ENCODE results near the gene RGS17.
"Not testable (repeated sequence)": the region's sequence is repeated elsewhere in the genome, so short reads cannot be mapped to it uniquely, and the experiment has no call there.

RGS17 gene

DNA sequence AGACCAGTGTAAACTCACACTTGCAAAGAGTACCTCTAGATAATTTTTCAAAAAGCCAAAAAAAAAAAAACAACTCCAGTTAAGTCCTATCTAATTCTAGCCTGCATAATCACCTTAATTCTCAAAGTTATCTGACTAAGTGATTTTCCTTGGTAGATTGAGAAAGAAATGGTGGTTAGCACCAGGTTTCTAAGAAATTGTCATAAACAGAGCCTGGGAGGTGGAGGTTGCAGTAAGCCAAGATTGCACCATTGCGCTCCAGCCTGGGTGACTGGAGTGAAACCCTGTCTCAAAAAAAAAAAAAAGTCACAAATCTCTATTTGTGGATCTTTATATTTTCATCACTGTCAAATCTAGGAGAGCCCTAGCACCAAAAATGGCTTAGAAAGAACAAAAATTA lies 157.2 kb downstream of the RGS17 start:
- Histone ChIP-seq H3K14ac (ENCODE audit: low read length in 2 of 2) (no peak overlapping the region), H4K91ac (ENCODE audit: low read length) (no peak overlapping the region), H3K18ac (ENCODE audit: low read depth in 1 of 2, low read length in 2 of 2) (no peak overlapping the region), H3K23ac (ENCODE audit: low read length in 2 of 2) (no peak overlapping the region), H3K9ac (ENCODE audit: low read length) (no peak overlapping the region), H3K4me1 (ENCODE audit: control insufficient read depth, insufficient read depth, low read depth, low read length) (no peaks in the 10 kb centered on the region), H2BK12ac (ENCODE audit: low read length in 2 of 2) (no peak overlapping the region), H2AK5ac (ENCODE audit: low read length, severe bottlenecking) (no peak overlapping the region), H3K36me3 (ENCODE audit: control insufficient read depth in 1 of 2, insufficient read depth in 2 of 2, low read depth in 1 of 2, low read length in 2 of 2) (peaks cover 2 to 57% of the 10 kb centered on the region in 2 experiments), H3K4me3 (ENCODE audit: insufficient read depth in 1 of 2, low read depth in 1 of 2, low read length in 2 of 2) (no peak overlapping the region), H3K4me2 (ENCODE audit: low read length, poor library complexity, severe bottlenecking) (no peak overlapping the region), H3K9me3 (ENCODE audit: control insufficient read depth, low read length) (peaks cover 6% of the 10 kb centered on the region), H2AFZ (ENCODE audit: low read depth, low read length) (no peak overlapping the region), H4K8ac (ENCODE audit: low read length) (no peak overlapping the region), H3K27me3 (ENCODE audit: control insufficient read depth in 1 of 2, insufficient read depth in 1 of 2, low read length in 2 of 2) (no peaks in the 10 kb centered on the region), H2BK15ac (ENCODE audit: low read depth, poor library complexity, severe bottlenecking) (no peak overlapping the region), H2BK5ac (ENCODE audit: low read depth, low read length, poor library complexity, severe bottlenecking) (no peak overlapping the region), H3K79me1 (replicated peaks; ENCODE audit: low read length, poor library complexity, severe bottlenecking) (no peaks in the 10 kb centered on the region), H2BK120ac (ENCODE audit: low read depth, low read length) (no peak overlapping the region), H3K27ac (ENCODE audit: low read length, poor library complexity, severe bottlenecking) (no peak overlapping the region), H3K4ac (ENCODE audit: low read depth in 1 of 2, low read length in 2 of 2) (no peak overlapping the region)
- WGBS: 100% methylated on average over 1 of the region's 1 CpG
- no peak for DNase-seq

DNA sequence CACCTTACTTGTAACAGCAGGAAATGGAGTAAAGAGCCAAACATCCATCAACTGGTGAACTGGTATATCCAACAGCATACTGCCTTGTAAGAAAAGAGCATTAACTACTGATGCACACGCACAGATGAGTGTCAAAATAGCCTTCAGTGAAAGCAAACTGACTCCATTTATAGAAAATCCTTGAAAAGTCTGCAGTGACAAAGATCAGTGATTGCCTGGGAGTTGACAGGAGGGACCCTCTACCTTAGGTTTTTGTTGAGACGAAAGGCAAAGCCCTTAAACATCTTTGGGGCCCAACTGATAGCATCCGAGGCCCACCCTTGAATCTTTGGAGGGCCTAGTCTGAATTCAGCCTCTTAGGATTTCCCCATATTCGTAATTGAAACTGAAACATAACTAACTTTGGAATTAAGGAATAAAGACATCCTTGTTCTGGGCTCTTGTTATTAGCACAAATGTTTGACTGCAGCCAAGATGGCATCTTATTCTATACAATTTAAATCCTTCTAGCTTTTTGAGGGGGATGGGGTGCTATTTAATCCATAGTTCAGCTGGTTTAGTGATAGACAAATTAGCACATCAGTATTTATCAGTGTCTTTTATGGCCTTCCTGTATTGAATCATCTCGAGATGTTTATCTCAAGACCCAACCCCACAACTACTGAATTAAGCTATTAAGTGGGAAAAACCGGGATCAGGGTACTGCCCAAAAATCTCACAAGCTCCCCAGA lies 161.2 kb downstream of the RGS17 start:
- H2BK120ac ChIP-seq (ENCODE audit: low read depth, low read length): no peak overlapping the region
- WGBS: 97% methylated on average over 5 of the region's 6 CpGs
- H2BK5ac ChIP-seq (ENCODE audit: low read depth, low read length, poor library complexity, severe bottlenecking): no peak overlapping the region

DNA sequence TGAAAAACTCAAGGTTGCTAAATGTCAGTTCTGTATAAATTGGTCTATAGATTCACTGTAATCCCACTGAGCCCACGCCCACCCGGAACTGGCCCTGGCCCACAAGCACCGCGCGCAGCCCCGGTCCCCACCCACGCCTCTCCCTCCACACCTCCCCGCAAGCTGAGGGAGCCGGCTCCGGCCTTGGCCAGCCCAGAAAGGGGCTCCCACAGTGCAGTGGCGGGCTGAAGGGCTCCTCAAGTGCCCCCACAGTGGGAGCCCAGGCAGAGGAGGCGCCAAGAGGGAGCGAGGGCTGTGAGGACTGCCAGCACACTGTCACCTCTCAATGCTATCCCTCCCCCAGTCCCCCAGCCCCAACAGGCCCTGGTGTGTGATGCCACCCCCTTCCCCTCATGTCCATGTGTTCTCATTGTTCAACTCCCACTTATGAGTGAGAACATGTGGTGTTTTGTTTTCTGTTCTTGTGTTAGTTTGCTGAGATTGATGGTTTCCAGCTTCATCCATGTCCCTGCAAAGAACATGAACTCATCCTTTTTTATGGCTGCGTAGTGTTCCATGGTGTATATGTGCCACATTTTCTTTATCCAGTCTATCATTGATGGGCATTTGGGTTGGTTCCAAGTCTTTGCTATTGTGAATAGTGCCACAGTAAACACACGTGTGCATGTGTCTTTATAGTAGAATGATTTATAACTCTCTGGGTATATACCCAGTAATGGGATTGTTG lies 164.8 kb downstream of the RGS17 start:
- not testable (repeated sequence) for H2BK5ac ChIP-seq (ENCODE audit: low read depth, low read length, poor library complexity, severe bottlenecking); H2AK5ac ChIP-seq (ENCODE audit: low read length, severe bottlenecking); H2BK12ac ChIP-seq (ENCODE audit: low read length in 2 of 2); H3K14ac ChIP-seq (ENCODE audit: low read length in 2 of 2); H3K4me3 ChIP-seq (ENCODE audit: insufficient read depth in 1 of 2, low read depth in 1 of 2, low read length in 2 of 2); H3K27ac ChIP-seq (ENCODE audit: low read length, poor library complexity, severe bottlenecking); H3K4me1 ChIP-seq (ENCODE audit: control insufficient read depth, insufficient read depth, low read depth, low read length); H2BK15ac ChIP-seq (ENCODE audit: low read depth, poor library complexity, severe bottlenecking); H3K79me1 ChIP-seq (replicated peaks; ENCODE audit: low read length, poor library complexity, severe bottlenecking); H3K27me3 ChIP-seq (ENCODE audit: control insufficient read depth in 1 of 2, insufficient read depth in 1 of 2, low read length in 2 of 2); H3K9ac ChIP-seq (ENCODE audit: low read length); H4K91ac ChIP-seq (ENCODE audit: low read length); H3K9me3 ChIP-seq (ENCODE audit: control insufficient read depth, low read length); H4K8ac ChIP-seq (ENCODE audit: low read length); H3K23ac ChIP-seq (ENCODE audit: low read length in 2 of 2); H2AFZ ChIP-seq (ENCODE audit: low read depth, low read length); H2BK120ac ChIP-seq (ENCODE audit: low read depth, low read length); H3K4ac ChIP-seq (ENCODE audit: low read depth in 1 of 2, low read length in 2 of 2); DNase-seq; H3K18ac ChIP-seq (ENCODE audit: low read depth in 1 of 2, low read length in 2 of 2); H3K4me2 ChIP-seq (ENCODE audit: low read length, poor library complexity, severe bottlenecking)
- peaks cover 0 to 22% of the 10 kb centered on the region in 2 experiments for H3K36me3 ChIP-seq (ENCODE audit: control insufficient read depth in 1 of 2, insufficient read depth in 2 of 2, low read depth in 1 of 2, low read length in 2 of 2)
- WGBS: 93% methylated on average over 13 of the region's 15 CpGs

More for the DNA sequence above, 161.2 kb downstream of the RGS17 start:
- H3K4me3 ChIP-seq (ENCODE audit: insufficient read depth in 1 of 2, low read depth in 1 of 2, low read length in 2 of 2): no peak overlapping the region
- H3K23ac ChIP-seq (ENCODE audit: low read length in 2 of 2): no peak overlapping the region
- H3K4me1 ChIP-seq (ENCODE audit: control insufficient read depth, insufficient read depth, low read depth, low read length): no peaks in the 10 kb centered on the region
- H4K8ac ChIP-seq (ENCODE audit: low read length): no peak overlapping the region
- H3K79me1 ChIP-seq (replicated peaks; ENCODE audit: low read length, poor library complexity, severe bottlenecking): no peaks in the 10 kb centered on the region
- peaks cover 6% of the 10 kb centered on the region for H3K9me3 ChIP-seq (ENCODE audit: control insufficient read depth, low read length)
- H2AFZ ChIP-seq (ENCODE audit: low read depth, low read length): no peak overlapping the region
- no peak for DNase-seq
- no peak overlapping the region for H2BK12ac ChIP-seq (ENCODE audit: low read length in 2 of 2)
- H3K4ac ChIP-seq (ENCODE audit: low read depth in 1 of 2, low read length in 2 of 2): no peak overlapping the region
- no peak overlapping the region for H3K18ac ChIP-seq (ENCODE audit: low read depth in 1 of 2, low read length in 2 of 2)
- no peaks in the 10 kb centered on the region for H3K27me3 ChIP-seq (ENCODE audit: control insufficient read depth in 1 of 2, insufficient read depth in 1 of 2, low read length in 2 of 2)
- H4K91ac ChIP-seq (ENCODE audit: low read length): no peak overlapping the region
- H2BK15ac ChIP-seq (ENCODE audit: low read depth, poor library complexity, severe bottlenecking): no peak overlapping the region
- H3K14ac ChIP-seq (ENCODE audit: low read length in 2 of 2): no peak overlapping the region
- H3K9ac ChIP-seq (ENCODE audit: low read length): no peak overlapping the region
- H3K27ac ChIP-seq (ENCODE audit: low read length, poor library complexity, severe bottlenecking): no peak overlapping the region
- no peak overlapping the region for H3K4me2 ChIP-seq (ENCODE audit: low read length, poor library complexity, severe bottlenecking)
- no peak overlapping the region for H2AK5ac ChIP-seq (ENCODE audit: low read length, severe bottlenecking)
- peaks cover 2 to 51% of the 10 kb centered on the region in 2 experiments for H3K36me3 ChIP-seq (ENCODE audit: control insufficient read depth in 1 of 2, insufficient read depth in 2 of 2, low read depth in 1 of 2, low read length in 2 of 2)

DNA sequence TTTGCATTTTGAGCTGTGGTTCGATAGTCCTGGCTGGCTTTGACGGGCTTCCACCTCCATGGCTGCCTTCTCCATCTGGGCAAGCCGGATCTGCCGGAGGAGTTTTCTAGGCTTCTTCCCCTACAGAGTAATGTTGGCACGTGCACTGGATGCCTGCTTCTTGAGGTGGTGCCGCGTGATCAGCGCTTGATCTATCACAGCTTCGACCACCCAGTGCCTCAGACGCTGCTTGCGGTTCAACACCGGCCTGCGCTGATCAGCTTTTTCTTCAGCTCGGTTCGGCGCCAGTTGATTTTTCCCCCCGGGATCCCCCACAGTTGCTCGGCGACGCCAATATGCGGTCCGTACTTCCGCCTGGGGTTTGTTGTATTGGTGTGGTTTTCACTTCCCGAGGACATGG lies 171.7 kb downstream of the RGS17 start:
- Histone ChIP-seq H2BK12ac (ENCODE audit: low read length in 2 of 2) (no peak overlapping the region), H3K14ac (ENCODE audit: low read length in 2 of 2) (peak overlapping the region in 1 of 2 experiments; percentile 89), H4K91ac (ENCODE audit: low read length) (peak overlapping the region; percentile 34), H2AK5ac (ENCODE audit: low read length, severe bottlenecking) (no peak overlapping the region), H2BK5ac (ENCODE audit: low read depth, low read length, poor library complexity, severe bottlenecking) (peak overlapping the region; percentile 9), H3K9ac (ENCODE audit: low read length) (no peak overlapping the region), H3K4me2 (ENCODE audit: low read length, poor library complexity, severe bottlenecking) (no peak overlapping the region), H2BK15ac (ENCODE audit: low read depth, poor library complexity, severe bottlenecking) (no peak overlapping the region), H3K4me3 (ENCODE audit: insufficient read depth in 1 of 2, low read depth in 1 of 2, low read length in 2 of 2) (no peak overlapping the region), H3K27ac (ENCODE audit: low read length, poor library complexity, severe bottlenecking) (no peak overlapping the region), H2BK120ac (ENCODE audit: low read depth, low read length) (no peak overlapping the region), H3K9me3 (ENCODE audit: control insufficient read depth, low read length) (no peaks in the 10 kb centered on the region), H3K36me3 (ENCODE audit: control insufficient read depth in 1 of 2, insufficient read depth in 2 of 2, low read depth in 1 of 2, low read length in 2 of 2) (no peaks in the 10 kb centered on the region), H3K18ac (ENCODE audit: low read depth in 1 of 2, low read length in 2 of 2) (no peak overlapping the region), H3K4ac (ENCODE audit: low read depth in 1 of 2, low read length in 2 of 2) (no peak overlapping the region), H3K27me3 (ENCODE audit: control insufficient read depth in 1 of 2, insufficient read depth in 1 of 2, low read length in 2 of 2) (no peaks in the 10 kb centered on the region), H2AFZ (ENCODE audit: low read depth, low read length) (peak overlapping the region; percentile 42), H3K79me1 (replicated peaks; ENCODE audit: low read length, poor library complexity, severe bottlenecking) (no peaks in the 10 kb centered on the region), H3K23ac (ENCODE audit: low read length in 2 of 2) (peak overlapping the region in 1 of 2 experiments; percentile 94), H4K8ac (ENCODE audit: low read length) (no peak overlapping the region), H3K4me1 (ENCODE audit: control insufficient read depth, insufficient read depth, low read depth, low read length) (peaks cover 7% of the 10 kb centered on the region)
- no peak for DNase-seq
- WGBS: 97% methylated on average over 22 of the region's 24 CpGs

Measured in mesenchymal stem cell (in vitro differentiated cells and primary cell).